Amniotic epithelial cell (primary cell): Measurements from ENCODE around the gene COX7B.
A peak's percentile ranks its signal among the peaks of the same experiment; 100 is the strongest.
"Not testable (repeated sequence)": the region's sequence is repeated elsewhere in the genome, so short reads cannot be mapped to it uniquely, and the experiment has no call there.

Source experiments
- DNase-seq: peaks from one replicate; pipeline ENCODE4 v3.0.0-alpha.2; 2010; ENCODE audit warnings: low read depth

Gene COX7B, protein sequence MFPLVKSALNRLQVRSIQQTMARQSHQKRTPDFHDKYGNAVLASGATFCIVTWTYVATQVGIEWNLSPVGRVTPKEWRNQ

DNA sequence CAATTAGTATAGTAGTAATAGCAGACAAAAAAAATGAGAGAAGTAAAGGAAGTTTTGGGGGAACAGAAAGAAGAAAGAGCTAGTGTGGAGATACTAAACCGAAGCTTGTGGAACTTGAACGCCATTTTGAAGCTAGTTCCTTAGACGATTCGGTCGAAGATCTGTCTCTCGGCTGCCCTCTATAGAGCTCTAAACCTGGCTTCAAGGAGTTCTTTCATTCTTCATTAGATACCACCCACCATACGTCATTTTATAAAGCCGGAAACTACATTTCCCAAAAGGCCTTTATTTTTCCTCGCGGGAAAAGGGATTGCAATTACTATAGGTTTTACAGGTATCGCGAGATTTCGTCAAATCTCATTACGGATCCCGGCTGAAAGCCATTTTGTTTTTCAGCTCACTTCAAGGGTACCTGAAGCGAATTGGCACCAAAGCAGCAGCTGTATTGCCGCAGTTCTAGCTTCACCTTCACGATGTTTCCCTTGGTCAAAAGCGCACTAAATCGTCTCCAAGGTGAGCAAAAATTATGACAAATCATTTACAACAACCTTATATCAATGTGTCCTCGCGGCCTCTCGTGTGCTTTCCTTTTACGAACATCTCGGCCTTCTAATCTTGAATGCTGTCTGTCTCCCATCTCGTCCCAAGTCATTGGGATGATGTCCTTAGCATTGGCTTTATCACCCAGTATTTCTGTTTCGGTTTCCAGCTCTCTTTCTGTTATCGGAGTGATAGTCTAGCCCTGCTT, at the start of gene COX7B:
TSS of gene COX7B (plus strand) at position 388 of the 748 bp plus-strand sequence. CDS start at position 474, 86 bp downstream.
- peak; percentile 95 for DNase-seq

- no peak for DNase-seq
Observed at GRCh38 chrX:77875372-77875771, 23.9 kb upstream of the COX7B start.

GRCh38 chrX:77881418-77881817, 17.9 kb upstream of the COX7B start:
- not testable (repeated sequence) for DNase-seq

DNA sequence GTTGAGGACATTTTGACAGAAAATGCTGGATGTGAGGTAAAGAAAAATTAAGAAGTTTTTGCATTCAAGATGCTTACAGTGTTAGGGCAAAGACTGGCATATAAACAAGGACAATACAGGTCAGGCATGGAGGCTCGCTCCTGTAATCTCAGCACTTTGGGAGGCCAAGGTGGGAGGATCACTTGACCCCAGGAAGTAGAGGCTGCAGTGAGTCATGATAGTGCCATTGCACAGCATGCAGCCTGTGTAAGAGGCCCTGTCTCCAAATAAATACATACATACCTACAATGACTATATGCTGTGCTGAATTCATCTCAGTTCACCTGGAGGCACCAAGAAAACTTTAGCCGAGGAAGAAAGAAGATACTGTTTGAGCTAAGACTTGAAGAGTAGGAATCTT, 6.4 kb upstream of the COX7B start:
- no peak for DNase-seq

DNA sequence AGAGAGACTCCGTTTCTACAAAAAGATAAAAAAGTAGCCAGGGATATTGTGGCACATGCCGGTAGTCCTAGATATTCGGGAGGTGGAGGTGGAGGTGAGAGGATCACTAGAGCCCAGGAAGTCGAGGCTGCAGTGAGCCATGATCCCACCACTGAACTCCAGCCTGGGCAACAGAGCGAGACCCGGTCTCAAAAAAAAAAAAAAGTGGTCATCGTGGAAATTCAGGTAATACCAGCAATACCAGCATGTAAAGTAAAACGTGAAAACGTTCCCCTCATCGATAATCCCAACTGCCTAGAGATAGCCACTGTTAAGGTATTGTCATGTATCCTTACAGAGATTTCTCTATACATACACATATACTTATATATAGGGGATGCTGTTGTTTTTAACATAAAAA, 5.6 kb upstream of the COX7B start:
- no peak for DNase-seq

DNA sequence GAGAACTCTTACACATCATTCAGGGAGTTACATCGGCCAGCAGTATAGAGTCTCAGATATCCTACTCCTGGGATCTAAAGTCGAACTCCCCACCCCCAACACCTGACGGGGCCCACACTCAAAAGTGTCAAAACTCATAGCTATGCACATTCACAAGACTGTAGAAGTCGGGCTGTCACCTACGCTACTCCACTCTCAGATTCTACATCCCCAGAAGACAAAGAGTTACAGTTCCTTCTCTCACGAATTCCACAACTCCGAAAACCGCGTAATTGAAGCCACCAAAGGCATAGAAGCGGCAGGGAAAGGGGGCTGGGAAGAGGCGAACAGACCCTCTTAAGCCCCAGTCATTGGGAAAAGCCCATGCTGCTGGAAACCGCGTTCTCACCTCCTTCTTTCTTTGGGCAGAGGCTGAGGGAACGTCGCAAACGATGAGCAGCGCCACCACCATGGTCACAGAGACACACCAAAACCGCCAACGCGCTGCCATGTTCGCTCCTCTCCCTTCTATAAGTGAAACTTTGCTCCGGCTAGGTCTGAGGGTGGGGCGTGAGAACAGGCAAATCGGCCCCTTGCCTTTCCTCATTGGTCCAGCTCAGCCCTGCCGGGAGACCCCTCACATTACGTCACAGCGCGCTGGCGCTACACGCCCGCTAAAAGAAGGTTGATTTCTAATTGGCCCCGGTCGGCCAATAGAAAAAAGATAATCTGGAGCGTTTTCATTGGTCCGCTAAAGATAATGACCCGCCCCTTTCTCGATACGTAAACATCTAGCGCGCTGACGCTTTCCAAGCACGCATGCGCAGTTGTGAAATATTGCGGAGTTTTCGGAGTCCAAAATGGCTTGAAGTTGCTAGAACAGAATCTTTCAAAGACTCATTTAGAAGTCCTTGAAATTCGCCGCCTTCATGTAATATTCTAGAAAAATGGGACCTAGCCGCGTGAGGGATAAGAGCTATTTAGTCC, 4.1 kb upstream of the COX7B start, which contains the start of gene MAGT1:
TSS of gene MAGT1 (minus strand) at position 515 of the 966 bp plus-strand sequence. CDS start at position 490, 25 bp downstream.
- DNase-seq, result peak; percentile 94

DNA sequence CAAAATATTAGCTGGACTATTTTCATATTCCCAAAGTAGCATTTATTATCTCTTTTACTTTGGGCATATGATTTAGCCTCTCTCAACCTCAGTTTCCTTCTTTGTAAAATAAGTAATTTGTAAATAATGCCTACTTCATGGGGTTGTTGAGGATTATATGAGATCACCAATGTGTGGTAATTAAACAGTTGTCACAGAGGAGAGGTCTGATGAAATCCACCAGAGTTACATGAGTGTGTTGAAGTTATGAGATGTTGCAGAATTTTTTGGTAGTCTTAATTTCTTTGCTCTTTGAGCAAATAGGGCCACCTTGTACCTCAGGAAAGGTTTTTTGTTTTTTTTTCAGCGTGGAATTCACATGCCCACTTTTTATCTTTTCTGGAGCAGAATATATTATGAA, 1.4 kb downstream of the COX7B start:
- DNase-seq, result peak; percentile 37

DNA sequence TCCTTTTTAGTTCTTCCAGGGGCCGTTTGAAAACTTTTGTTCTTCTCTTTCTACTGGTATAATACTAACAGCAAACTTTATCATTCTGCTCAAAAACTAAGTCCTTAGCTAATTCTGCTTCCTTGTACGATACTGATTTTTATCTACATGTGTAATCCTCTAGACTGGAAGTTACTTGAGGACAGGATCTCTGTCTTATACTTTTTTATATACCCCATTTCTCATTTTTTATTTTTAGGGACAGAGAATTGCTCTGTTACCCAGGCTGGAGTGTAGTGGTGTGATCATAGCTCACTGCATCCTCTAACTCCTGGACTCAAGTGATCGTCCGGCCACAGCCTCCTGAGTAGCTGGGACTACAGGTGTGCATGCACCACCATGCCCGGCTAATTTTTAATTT, 2.2 kb downstream of the COX7B start:
- no peak for DNase-seq

- DNase-seq, result peak; percentile 86
Observed at GRCh38 chrX:77910108-77910840, 11.0 kb downstream of the COX7B start, which contains the start of gene ATP7A. Gene ATP7A (plus strand): TSS chrX:77910693. CDS start chrX:77971642, 60,949 bp downstream.

- DNase-seq, result no peak
Observed at GRCh38 chrX:77917294-77917933, 18.1 kb downstream of the COX7B start.

GRCh38 chrX:77918568-77918967, 19.3 kb downstream of the COX7B start:
- DNase-seq, result peak; percentile 69

DNA sequence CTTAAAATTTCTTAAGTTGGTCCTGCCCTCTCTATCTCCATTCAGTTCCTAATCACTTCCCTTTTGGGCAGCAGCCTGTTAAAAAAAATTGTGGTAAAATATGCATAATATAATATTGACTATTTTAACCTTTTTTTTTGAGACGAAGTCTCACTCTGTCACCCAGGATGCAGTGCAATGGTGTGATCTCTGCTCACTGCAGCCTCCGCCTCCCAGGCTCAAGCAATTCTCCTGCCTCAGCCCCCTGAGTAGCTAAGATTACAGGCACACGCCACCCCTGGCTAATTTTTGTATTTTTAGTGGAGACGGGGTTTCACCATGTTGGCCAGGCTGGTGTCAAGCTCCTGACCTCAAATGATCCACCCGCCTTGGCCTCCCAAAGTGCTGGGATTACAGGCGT, 20.1 kb downstream of the COX7B start:
- DNase-seq, result not testable (repeated sequence)

DNA sequence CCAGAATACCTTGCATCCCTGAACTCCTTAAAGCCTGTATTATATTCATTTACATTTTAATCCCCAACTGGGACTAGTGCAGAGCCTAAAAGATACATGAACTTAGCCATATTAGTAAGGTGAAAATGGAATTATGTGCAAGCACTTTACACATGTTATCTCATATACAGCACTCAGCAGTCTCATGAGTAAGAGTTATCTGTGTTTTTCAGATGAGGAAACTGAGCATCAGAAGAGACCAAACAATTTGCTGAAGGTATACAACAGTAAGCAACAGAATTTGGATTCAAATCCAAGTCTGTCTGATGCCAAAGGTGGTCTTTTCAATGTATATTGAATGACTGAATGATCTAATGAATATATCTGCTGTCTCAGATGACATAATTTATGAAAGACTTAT, 23.5 kb downstream of the COX7B start:
- DNase-seq, result no peak

GRCh38 chrX:77924320-77924859, 25.1 kb downstream of the COX7B start:
- peak; percentile 17 for DNase-seq

DNA sequence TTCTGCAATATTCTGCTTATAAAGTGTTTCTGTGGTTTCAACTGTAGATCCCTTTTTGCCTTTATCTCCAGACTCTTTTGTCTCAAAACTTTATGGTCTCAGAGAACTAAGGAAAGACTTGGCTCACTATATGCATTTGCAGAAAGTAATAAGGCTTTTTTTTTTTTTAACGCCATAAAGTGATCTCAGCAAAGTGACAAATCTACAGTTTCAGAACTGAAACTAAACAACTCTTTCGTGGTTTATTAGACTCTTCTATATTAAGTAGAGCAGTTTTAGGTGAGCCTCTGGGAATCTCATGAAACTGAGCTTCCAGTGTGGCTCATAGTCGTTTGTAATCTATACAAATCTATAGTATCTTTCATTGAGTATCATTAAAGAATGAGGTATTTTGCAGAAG, 26.5 kb downstream of the COX7B start:
- DNase-seq, result no peak

DNA sequence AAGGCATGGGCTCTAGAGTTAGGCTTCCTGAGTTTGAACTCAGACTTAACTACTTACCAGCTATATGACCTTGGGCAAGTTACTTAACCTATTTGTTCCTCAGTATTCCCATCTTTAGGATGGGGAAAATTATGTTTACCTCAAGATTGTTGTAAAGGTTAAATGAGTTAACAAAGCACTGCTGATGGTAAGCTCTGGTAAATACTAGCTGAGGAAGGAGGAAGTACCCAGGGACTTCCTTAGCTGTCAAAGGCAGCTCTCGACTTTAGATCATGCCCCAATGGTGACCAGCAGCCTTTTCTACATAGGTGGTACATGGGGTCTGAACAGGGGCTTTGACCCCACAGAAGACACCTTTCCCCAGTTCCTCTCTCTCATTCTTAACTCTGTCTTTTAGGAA, 31.3 kb downstream of the COX7B start:
- no peak for DNase-seq

GRCh38 chrX:77935886-77936285, 36.6 kb downstream of the COX7B start:
- DNase-seq, result no peak

GRCh38 chrX:77936299-77936698, 37.0 kb downstream of the COX7B start:
- no peak for DNase-seq

DNA sequence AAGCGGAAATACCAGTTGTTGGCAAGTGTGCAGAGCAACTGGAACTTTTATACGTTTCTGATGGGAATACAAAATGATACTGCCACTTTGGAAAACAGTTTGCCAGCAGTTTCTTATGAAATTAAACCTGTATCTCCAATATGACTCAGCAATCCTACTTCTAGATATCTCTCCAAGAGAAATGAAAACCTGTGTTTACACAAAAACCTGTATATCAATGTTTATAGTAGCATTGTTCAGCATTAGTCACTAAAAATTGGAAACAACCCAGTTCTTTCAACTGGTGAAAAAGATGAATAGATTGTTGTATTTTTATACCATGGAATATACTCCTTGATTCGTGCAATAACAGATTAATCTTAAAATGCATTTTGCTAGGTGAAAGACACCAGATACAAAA, 38.0 kb downstream of the COX7B start:
- DNase-seq, result peak; percentile 66

DNA sequence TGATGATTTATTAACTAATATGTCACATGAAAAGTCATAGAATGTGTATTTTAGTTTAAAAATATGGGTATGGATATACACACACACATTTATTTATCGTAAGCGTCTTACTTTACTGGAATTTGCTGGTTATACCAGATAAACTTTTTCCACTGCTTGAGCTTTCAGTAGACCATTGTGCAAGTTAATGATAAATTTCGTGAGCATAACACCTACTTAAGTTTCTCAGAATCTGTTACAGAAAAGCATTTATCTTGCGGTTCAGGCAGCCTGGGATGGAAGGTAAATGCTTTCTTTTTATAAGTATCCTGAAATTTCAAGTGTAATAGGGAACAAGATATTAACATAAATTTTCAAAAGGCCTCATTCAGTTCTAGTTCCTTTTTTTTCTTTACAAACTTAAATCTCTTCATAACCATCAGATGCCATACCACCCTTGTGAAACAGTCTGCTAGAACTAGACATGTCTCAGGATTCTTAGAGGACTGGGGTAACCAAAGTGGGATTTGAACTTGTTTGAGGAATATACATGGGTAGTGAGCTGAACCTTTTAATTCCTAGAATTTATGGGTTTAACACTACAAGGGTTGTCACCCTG, 38.9 kb downstream of the COX7B start:
- peak; percentile 27 for DNase-seq

DNA sequence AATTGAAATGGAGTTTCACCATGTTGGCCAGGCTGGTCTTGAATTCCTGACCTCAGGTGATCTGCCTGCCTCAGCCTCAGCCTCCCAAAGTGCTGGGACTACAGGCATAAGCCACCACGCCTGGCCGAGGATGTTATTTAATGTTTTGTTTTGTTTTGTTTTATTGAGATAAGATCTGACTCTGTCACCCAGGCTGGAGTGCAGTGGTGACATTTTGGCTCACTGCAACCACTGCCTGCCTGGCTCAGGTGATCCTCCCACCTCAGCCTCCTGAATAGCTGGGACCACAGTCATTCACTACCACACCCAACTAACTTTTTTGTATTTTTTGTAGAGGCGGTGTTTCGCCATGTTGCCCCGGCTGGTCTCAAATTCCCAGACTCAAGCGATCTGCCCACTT, 45.8 kb downstream of the COX7B start:
- DNase-seq, result not testable (repeated sequence)
